Stimulated activated CD4-positive, alpha-beta T cell treated with anti-CD3 and anti-CD28 coated beads, Interleukin-12 subunit alpha, Interleukin-12 subunit beta, amount 100 ng/mL, for 24 hours (primary cell): ENCODE results near the gene NDUFA11.
"Not testable (repeated sequence)": the region's sequence is repeated elsewhere in the genome, so short reads cannot be mapped to it uniquely, and the experiment has no call there.

ENCODE experiments used
- DNase-seq, 2 experiments: peaks; one replicate each; pipeline ENCODE4 v3.0.0-alpha.2; 2020; ENCODE audit warnings: low read depth in 2 of 2

NDUFA11 gene

DNA sequence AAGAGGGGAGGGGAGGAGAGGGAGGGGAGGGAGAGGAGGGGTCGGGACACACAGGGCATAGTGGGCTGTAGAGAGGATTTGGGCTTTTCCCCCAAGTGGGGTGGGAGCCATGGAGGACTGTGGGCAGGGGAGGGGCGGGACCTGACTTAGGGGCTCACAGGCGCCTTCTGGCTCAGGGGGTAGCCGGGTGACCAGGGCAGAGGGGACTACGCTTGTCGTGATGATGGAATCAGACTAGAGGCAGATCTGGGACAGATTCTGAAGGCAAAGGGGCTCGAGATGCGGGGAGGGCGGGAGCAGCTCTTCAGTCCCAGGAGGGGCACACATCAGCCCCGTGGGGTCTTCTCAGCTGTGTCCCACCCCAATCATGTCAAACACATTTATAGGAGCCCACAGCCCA, 13.5 kb downstream of the NDUFA11 start:
- DNase-seq, result no peak

DNA sequence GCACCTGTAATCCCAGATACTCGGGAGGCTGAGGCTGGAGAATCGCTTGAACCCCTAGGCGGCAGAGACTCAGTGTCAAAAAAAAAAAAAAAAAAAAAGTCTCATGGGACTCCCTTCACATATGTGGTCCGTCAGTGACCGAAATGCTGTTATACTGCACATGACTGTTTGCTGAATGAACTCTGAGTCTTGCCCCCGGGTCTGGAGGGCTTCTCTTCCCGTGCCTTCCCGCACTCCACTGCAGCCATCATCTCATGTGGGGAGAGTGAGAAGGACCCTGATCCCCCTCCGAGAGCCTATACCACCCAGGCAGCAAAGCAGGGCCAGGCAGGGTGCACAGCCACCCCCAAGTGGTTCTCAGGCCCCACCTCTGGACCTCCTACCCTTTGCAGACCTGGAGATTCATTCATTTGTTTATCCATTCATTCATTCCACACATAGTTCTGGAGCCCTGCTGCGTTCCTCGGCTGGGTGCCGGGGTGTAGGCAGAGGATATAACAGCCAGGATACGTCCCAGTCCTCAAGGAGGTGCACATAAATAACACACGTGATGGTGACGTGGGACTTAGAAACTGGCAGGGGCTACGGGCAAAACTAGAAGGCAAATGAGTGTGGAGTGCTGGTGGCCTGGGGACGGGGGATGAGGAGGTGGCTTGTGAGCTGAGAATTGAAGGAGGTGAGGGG, 14.2 kb downstream of the NDUFA11 start:
- no peak for DNase-seq

DNA sequence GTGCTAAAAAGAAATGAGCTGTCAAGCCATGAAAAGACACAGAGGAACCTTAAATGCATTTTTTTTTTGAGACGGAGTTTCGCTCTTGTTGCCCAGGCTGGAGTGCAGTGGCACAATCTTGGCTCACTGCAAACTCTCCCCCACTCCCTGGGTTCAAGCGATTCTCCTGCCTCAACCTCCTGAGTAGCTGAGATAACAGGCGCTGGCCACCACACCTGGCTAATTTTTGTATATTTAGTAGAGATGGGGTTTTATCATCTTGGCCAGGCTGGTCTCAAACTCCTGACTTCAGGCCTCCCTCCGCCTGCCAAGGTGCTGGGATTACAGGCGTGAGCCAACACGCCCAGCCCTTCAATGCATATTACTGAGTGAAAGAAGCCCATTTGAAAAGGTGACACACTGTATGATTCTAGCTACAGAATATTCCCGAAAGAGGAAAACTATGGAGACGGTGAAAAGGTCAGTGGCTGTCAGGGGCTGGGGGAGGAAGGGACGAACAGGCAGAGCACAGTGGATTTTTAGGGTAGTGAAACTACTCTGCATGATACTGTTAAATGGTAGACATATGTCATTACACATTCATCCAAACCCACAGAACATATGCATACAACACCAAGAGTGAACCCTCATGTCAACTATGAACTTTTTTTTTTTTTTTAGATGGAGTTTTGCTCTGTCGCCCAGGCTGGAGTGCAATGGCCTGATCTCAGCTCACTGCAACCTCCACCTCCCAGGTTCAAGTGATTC, 19.4 kb downstream of the NDUFA11 start:
- DNase-seq, result not testable (repeated sequence)

DNA sequence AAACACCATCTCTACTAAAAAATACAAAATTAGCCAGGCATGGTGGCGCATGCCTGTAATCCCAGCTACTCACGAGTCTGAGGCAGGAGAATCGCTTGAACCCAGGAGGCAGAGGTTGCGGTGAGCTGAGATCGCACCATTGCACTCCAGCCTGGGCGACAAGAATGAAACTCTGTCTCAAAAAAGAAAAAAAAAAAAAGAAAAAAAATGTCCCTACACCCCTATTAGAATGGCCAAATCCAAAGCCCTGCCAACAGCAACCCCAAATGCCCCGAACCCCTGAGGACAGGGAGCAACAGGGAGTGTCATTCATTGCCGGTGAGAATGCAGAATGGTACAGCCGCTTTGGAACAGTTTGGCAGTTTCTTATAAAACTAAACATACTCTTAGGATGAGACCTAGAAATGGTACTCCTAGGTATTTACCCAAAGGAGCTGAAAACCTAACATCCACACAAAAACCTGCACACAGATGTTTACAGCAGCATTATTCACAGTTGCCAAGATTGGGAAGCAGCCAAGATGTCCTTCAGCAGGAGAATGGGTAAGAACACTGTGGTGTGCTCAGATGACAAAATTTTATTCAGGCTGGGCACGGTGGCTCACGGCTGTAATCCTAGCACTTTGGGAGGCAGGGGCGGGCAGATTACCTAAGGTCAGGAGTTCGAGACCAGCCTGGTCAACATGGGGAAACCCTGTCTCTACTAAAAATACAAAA, 20.3 kb downstream of the NDUFA11 start:
- DNase-seq, result not testable (repeated sequence)

DNA sequence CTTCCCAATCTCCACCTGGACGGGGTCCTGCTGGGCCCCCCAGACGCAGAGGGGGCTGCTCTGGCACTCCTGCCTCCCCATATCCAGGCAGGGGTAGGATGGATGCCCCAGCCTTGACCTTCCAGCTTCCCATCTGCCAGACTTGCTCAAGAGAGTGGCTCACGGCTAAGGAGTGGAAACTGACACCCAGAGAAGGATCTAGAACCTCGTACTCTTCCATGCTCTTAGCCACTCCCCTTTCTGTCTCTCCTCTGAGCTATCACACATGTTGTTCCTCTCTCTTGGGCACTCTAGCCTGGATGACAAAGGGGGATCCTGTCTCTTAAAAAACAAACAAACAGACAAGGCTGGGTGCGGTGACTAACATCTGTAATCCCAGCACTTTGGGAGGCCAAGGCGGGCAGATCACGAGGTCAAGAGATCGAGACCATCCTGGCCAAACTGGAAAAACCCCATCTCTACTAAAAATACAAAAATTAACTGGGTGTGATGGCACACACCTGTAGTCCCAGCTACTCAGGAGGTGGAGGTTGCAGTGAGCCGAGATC, 21.1 kb downstream of the NDUFA11 start:
- DNase-seq, result no peak

DNA sequence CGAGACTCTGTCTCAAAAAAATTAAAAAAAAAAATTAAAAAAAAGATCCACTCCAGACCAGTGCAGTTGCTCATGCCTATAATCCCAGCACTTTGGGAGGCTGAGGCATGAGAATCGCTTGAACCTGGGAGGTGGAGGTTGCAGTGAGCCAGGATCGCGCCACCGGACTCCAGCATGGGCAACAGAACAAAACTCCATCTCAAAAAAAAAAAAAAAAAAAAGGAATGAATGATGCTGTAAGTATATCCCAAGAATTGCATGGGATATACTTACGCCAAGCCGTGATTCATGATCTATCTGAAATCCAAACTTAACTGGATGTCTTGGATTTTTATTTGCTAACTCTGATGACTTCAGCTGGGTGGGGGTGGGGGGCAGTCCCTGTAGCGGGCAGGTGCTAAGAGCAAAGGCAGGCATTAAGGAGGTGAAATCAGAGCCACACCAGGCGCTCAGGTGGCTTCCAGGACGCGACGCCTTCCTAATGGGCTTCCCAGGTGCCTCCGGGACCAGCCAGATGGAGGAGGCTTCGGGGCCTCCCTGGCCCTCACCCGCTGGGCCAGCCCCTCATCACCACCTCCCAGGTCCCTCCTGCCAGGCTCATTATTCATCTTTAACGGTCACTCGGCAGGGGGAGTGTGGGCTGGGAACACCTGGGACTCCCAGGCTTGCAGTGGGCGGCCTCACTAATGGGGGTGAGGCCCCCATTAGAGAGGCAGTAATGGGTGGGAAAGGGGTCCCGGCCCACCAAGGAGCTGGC, 21.9 kb downstream of the NDUFA11 start:
- no peak for DNase-seq

DNA sequence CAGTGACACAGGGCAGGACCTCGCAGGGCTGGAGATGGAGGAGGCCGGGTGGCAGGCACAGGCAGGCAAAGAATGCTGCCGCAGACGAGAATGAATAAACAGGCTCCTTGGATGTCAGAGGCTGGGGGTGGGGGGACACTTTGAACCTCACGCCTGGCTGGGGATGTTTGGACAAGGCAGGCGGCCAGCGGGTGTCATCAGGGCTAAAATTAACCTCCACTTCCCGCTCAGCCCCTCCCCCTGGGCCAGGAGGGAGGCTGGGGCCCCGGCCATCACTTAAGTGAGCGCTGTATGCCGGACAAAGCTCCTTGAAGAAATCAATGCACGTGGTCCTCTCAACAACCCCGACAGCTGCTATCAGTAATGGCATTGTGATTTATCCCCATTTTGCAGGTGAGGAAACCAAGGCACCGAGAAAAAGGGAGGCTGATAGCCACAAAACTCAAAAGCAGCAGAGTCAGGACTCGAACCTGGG, 22.9 kb downstream of the NDUFA11 start:
- DNase-seq, result no peak

DNA sequence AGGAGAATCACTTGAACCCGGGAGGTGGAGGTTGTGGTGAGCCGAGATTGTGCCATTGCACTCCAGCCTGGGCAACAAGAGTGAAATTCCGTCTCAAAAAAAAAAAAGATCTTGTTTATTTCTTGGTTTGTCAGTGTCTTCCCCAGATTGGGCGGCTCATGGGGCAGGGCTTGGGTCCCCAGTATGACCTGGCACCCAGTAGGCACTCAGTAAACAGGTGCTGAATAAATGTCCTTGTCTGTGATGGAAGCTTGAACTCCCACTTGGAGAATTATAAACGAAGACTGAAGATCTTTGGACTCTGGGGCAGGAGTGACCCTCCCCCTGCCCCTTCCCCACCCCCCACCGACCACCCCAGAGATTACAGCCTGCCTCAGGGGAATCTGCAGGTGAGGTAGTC, 23.4 kb downstream of the NDUFA11 start:
- DNase-seq, result no peak

DNA sequence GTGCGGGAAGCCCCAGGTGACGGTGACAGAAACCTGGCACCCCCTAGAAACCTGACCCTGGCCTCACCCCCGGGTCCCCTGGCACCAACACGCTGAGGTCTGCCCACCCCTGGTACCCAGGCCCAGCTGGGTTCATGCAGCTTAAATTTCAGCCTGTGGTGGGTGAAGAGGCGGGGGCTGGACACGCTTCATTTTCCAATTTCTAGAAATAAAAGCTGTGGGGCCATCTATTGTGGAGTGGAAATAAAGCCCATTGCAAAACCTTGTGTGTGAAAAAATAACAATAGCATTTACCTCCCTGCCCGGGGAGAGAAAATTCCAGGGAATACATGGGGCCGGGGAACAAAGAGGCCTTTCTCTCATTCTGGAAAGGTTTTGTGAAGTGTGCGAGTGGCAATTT, 25.7 kb downstream of the NDUFA11 start:
- DNase-seq, result no peak

DNA sequence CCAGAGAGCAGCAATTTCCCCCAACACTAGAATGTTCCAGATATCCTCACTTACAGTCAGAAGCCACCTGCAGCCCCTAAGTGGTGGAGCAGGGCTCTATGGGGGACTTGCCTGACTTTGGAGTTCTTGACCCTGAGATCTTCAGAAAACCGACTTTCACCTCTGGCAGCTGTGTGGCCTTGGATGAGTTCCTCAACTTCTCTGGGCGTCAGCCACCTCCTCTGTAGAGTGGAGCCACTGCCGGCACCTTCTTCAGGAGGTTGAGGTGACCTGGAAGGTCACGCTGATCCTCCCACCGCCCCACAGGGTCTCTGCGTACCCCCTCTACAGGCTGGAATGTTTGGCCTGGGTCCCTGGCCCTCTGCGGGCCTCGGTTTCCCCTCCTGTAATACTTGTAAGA, 26.2 kb downstream of the NDUFA11 start:
- no peak for DNase-seq

DNA sequence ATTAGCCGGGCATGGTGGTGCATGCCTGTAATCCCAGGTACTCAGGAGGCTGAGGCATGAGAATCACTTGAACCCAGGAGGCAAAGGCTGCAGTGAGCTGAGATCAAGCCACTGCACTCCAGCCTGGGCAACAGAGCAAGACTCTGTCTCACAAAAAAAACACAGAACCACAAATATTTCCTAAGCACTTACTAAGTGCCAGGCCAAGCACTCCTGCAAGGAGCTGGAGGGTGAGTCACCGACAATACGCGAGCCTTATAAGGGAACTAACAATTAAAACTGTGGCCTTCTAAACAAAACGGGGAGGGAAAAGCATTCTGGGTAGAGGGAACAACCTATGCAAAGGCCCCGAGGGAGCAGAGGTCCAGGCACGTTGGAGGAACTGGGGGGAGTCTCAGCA, 29.1 kb downstream of the NDUFA11 start:
- not testable (repeated sequence) for DNase-seq

DNA sequence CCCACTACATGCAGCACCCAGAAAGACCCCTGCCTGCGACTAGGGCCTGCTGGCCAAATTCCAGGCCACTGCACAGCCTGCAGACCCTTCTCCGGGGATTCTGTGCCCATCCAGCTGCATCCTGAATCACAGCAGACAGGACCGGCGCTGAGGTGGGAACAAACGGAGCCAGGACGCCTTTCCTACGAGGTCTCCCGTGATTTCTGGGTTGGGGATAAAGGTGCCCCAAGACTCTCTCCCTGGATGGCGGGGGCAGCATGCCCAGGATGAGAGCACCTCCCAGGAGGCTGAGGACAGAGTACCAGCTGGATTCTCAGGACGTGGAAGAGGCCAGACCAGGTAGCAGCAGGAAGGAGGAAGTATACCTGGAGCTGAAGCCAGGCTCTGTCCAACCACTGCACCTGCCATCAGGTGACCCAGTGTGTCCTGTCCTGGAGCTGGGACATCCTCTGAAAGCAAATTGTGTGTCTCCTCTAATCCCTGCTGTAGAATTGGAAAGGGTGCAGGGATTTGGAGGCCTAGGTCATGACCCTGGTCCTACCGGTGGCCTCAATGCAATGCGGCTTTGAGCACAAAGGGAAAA, 29.9 kb downstream of the NDUFA11 start:
- no peak for DNase-seq

DNA sequence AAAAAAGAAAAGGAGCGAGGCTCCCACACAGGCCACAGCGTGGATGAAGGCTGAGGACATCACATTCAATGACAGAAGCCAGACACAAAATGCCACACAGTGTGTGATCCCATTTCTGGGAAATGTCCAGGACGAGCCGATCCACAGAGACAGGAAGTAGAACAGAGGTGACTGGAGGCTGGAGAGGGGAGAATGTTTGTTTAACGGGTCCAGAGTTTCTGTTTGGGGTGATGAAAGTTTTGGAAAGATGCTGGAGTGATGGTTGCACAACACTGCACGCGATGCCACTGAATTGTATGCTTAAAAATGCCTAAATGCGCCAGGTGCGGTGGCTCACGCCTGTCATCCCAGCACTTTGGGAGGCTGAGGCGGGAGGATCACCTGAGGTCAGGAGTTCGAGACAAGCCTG, 32.6 kb downstream of the NDUFA11 start:
- no peak for DNase-seq

DNA sequence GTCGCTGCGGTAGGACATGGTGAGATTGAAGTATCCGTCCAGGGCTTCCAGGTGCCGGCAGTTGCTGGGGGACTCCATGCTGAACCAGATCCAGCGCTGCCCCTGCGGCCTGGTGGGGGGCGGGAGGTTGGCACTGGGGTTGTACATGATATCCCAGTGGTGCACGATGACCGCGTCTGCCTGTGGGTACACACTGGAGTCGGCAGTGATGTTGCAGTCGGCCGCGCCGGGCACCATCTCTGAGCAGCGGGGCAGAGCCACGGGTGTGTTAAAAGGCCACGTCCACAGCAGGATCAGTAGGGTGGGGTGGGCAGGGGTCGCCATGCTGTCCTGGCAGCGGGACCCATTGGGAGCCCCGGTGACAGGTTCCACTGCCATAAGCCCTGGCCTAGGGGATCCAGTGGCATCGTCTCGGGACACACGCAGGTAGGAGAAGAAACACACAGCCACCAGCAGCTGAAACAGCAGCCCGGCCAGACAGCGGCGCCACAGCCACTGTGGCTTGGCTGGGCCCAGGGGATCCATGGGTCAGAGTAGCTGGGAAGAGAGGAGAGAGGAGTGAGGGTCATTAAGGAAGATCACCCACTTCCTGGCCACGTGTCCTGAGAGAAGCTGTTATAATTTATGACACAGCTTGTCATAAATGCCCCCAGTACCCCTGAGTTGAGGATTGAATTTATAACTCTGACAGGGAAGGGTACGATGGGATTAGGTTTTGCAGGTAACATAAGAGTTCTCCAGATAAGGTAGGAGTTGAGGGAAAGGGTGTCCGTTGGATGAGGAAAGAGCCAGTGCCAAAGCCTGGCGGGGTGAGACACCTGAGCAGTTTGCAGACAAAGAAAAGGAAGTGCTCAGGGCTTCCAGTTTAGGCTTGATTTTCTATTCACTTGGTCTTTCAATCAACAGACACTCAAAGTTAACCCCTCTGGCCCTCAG, 36.1 kb downstream of the NDUFA11 start:
- DNase-seq, result no peak

DNA sequence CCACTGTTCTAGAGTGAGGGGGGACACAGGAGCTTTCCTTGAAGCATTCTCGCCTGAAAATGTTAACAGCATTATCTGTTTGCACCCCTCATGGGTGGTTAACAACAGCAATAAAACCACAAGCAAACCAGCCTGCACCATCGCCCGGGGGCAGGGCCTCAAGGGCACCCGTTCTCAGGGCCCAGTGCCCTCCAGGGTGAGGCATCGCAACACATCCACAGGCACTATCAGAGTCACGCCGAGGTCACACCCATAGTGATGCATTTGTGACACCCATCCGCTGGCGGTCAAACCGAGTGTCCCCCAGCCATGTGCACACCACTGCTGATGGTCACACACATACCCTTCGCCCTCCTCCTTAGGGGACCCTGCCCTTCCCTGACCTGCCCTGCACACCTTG, 37.8 kb downstream of the NDUFA11 start:
- DNase-seq, result no peak

DNA sequence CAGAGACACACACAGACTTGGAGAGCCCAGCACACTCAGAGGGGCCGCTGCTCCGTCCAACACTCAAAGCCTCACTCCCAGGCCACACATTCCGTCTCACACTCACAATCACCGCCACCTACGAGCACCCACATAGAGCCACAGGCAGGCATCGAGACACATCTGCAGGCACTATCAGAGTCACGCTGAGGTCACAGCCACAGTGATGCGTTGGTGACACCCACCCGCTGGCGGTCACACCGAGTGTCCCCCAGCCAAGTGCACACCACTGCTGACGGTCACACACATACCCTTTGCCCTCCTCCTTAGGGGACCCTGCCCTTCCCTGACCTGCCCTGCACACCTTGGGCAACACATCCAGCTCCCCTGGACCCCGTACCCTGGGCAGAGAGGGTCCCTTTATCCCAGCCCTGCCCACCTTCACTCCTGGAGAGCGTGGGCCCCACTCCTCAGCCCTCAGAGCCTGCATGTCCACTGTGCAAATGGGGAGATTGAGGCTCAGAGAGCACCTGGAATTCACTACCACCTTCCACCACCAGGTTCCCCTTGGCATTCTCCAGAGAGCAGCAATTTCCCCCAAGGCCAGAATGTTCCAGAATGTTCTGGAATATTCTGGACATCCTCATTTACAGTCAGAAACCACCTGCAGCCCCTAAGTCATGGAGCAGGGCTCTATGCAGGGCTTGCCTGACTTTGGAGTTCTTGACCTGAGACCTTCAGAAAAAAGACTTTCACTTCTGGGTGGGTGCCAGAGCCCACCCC, 38.7 kb downstream of the NDUFA11 start:
- DNase-seq, result no peak

DNA sequence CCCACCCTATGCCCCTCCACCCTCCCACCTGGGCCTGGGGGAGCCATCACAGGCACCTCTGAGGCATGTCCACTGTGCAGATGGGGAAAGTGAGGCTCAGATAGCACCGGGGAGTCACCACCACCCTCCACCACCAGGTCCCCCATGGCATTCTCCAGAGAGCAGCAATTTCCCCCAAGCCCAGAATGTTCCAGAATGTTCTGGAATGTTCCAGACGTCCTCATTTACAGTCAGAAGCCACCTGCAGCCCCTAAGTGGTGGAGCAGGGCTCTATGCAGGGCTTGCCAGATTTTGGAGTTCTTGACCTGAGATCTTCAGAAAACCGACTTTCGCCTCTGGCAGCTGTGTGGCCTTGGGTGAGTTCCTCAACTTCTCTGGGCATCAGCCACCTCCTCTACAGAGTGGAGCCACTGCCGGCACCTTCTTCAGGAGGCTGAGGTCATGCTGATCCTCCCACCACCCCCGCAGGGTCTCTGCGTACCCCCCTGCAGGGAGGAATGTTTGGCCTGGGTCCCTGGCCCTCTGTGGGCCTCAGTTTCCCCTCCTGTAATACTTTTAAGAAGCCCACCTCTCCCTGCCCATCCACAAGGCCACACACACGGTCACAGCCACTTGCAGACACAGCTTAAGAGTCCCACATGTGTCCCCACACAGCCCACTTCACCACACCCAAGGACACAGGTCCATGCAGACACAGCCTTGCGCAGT, 39.4 kb downstream of the NDUFA11 start:
- DNase-seq, result no peak

DNA sequence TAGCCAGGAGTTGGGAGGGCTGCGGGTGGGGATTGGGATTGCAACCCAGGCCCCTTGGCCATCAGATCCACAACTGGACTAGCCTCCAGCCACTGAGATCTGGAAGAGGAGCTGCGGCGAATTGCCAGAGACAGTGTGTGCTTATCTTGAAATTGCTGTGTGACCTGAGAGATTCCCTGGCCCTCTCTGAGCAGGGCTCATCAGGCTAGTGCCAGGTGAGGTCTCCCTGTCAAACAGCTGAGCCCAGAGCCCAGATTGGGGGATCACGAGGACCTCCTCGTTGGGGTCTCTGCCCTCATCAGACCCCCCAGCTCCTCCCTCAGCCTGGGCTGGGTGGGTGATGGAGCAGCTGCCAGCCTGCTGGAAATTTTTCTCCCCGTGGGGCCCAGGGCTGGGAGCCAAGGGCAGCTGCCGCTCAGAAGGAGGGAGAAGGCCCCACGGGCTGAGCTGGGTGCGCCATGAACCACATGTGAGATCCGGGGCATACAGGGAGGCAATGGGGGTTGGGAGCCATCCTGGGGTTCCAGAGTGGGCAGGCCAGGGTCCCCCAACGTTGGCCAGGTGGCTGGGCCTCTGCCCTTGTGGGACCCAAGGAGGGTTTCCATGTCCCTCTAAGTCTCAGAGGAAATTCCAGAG, 40.4 kb downstream of the NDUFA11 start:
- DNase-seq, result no peak
